VCaP (cell line): ENCODE measurements around the gene STAT5A.

Experiments used
- H3K27ac ChIP-seq: fragments of 450-650 bp; 2 replicates; pipeline ENCODE4 v1.5.1; 2017
- CTCF ChIP-seq: fragments of 450-650 bp; conservative IDR thresholded peaks from 2 replicates; pipeline ENCODE4 v1.5.1; 2017; ENCODE audit warnings: mild to moderate bottlenecking, moderate library complexity

STAT5A gene

DNA sequence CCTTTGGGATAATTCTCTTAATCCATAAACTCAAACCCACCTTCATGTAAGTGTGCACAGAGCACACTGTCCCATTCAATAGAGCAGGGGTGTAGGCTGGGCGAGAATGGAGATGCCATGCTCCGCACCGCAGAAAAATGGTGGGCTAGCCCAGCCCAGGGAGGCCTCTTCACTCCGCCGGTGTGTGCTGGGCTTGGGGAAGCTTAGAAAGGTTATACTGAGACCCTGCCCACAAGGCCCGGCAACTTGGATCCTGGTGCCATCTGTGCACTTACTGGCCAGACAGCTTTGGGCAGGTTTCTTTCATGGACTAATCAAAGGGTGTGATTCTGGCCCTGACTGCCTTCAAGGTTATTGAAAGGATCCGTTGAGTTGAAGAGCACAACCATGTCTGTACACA, 3.7 kb upstream of the STAT5A start:
- no peak for TF ChIP-seq CTCF
- H3K27ac ChIP-seq = no peak overlapping the region

DNA sequence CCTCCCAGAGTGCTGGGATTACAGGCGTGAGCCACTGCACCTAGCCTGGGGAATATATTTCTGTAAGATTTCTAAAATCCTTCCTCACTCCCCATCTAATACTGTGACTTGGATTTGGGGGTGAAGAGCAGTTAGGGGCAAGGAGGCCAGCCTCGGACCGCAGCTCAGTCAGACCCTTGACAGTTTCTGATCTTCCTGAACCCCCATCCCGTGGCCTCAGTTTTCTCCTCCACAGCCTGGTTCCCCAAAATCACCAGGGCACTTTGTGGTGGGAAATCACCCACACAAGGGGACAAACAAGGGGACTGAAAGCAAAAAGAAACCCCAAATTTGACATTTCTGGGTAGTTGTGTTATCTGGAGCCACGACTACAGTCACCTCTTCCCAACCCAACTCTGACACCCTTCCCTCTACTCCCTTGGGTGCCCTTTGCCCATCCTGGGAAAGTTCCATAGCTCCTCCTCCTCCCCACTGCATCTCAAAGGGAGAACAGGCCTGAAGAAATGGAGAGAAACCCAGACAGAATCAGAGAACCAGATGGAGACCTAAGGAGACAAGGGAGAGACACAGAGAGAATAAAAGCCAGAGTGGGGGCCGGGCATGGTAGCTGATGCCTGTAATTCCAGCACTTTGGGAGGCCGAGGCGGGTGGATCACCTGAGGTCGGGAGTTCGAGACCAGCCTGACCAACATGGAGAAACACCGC, 2.8 kb upstream of the STAT5A start:
- no peak overlapping the region for H3K27ac ChIP-seq
- TF ChIP-seq CTCF = no peak

DNA sequence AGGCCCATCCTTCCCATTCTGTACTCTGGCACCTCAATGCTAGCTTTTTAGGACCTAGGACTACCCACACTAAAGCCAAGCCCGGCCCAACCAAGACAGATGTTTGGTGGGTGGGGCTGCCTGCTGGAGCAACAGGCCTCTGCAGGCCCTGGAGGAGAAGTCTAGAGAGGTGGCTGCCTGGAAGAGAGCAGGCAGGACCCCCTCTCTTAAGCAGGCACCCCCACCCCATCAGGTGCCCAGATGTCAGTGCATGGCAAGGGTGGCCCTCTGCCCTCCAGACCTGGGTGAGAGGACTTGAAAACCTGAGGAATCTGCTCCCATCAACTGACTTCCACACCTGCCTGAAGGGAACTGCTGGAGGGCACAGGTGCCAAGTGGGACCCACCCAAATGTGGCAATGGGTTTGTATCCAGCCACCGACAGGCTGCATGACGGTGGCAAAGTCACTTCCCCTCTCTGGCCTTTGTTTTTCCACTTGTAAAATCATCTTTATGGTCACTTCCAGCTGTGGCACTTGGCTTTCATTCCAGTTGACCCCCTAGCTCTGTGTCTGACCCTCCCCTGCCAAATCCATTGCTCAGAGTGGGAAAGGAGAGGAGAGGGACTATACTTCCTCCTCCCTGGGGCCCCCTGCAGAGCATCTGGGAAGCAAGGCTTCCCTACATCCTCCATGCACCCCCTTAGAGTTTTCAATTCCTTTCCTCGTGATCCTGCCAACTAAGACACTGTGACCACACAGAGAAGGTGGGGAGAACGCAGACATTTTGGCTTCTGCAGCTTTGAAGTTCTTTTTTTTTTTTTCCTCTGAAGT, 1.7 kb upstream of the STAT5A start:
- H3K27ac ChIP-seq = no peak overlapping the region
- no peak for TF ChIP-seq CTCF

- H3K27ac ChIP-seq = no peak overlapping the region
- TF ChIP-seq CTCF = no peak
Measured at GRCh38 chr17:42287305-42287976, 857 bp upstream of the STAT5A start.

GRCh38 chr17:42288803-42289610, 709 bp downstream of the STAT5A start:
- H3K27ac ChIP-seq = peak overlapping the region; percentile 40; the same call in 1 of the 2 replicates
- no peak for TF ChIP-seq CTCF

- TF ChIP-seq CTCF = no peak
- no peak overlapping the region for H3K27ac ChIP-seq
Measured at GRCh38 chr17:42289611-42290181, 1.4 kb downstream of the STAT5A start.
